Measurements from ENCODE around the gene SEC24C.

GRCh38 chr10:73774637-73775036, 30.5 kb downstream of the SEC24C start:
- TF ChIP-seq CTCF (IDR thresholded peaks at IDR 0.05; ENCODE audit: insufficient read depth, low read length): no peak
- no peak for TF ChIP-seq POLR2AphosphoS5 (IDR thresholded peaks at IDR 0.05; ENCODE audit: low read depth)
- TF ChIP-seq REST (IDR thresholded peaks at IDR 0.05; ENCODE audit: insufficient replicate concordance, low read depth): no peak
- TF ChIP-seq GABPA (IDR thresholded peaks at IDR 0.05; ENCODE audit: low read depth): no peak
- no peak for TF ChIP-seq SPI1 (IDR thresholded peaks at IDR 0.05; ENCODE audit: borderline replicate concordance, low read depth)

Measured in HL-60 (cell line).